IPS DF 4.7 (cell line): ENCODE measurements around the gene ARSB.
A peak's percentile ranks its signal among the peaks of the same experiment; 100 is the strongest.
"Not testable (repeated sequence)": the region's sequence is repeated elsewhere in the genome, so short reads cannot be mapped to it uniquely, and the experiment has no call there.

Experiments used
- DNase-seq: peaks from one replicate; pipeline ENCODE4 v3.0.0-alpha.2; 2013; ENCODE audit warnings: low spot score; ENCODE audit errors: extremely low read depth

Gene ARSB

DNA sequence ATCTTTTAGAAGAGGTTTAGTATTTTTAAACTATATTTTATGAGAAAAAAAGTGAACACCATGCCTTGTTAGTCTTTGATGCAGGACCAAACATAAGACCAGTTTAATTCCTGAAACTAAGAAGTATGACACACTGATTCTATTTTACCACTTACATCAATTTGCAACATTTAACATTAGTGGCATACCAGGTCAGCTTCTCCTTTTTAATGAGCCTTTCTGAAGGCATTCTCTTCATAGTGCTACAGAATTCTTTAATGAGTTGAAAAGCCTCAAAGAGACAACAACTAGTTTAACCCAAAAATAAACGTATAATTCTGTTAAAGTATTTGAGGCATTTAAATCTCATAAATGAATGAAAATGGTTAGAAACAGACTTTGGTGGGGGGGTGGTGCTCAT is 28.2 kb downstream of the ARSB start:
- DNase-seq = no peak

DNA sequence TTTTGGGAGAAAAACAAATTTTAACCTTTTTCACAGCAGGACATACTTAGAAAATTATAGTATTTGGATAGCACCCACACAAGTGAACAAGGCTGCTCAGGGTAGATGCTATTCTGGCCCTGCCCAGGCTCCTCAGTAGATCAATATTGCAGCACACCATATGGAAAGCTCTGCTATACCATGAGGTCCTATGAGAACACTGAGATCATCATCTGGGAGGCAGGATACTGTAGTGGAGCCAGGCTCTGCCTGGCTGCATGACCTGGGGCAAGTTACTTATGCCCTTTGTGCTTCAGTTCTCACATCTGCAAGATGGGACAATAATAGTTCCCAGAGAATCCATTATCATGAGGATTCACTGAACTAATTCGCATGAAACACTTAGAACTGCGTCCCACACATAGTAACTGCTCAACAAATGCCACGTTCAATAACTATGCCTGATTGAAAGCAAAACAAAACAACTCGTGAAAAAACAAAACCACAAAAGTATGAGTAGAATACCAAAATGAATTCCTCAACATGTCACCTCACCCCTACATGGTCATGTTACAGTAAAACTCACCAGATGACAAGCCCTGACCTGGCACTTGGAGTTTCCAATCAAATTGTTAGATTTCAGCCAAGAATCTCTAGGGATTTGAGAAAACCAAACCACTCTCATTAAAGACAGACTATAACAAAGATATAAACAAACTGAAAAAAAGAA is 31.9 kb downstream of the ARSB start:
- no peak for DNase-seq

DNA sequence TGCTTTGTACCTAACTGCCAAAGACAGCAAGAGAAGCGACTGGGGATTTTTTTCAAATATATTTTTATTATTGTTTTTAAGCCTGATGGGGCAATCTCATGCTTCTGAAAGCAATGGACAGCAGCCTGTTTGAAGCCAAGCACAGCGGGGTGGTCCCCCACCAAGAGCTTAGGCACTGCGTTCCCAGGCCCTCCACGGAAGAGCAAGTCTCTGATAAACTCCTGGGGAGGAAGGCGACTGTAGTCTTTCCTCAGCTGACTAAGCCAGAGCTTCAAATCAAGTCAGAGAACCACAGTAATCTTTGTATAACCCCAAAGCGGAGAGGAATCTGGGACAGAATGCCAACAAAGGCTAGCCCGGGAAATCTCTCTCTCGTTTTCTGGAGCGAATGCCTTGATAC is 54.4 kb downstream of the ARSB start:
- no peak for DNase-seq

DNA sequence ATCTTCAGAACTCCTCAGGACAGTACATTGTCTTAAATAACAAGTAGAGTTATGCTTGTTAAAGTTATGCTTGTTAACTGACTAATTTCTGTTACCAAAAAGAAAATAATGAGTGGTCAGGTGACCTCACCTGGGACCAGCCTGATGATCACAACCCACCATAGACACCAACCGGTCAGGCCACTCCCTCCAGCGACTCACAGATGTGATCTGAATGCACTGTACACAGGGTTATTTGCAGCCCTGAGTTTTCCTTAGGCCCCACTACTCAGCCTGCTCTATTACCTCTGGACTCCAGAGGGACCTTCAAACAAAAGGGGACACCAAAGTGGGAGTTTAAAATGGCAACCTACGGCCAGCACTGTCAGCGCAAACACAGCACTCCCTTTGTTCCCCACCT is 55.3 kb downstream of the ARSB start:
- no peak for DNase-seq

DNA sequence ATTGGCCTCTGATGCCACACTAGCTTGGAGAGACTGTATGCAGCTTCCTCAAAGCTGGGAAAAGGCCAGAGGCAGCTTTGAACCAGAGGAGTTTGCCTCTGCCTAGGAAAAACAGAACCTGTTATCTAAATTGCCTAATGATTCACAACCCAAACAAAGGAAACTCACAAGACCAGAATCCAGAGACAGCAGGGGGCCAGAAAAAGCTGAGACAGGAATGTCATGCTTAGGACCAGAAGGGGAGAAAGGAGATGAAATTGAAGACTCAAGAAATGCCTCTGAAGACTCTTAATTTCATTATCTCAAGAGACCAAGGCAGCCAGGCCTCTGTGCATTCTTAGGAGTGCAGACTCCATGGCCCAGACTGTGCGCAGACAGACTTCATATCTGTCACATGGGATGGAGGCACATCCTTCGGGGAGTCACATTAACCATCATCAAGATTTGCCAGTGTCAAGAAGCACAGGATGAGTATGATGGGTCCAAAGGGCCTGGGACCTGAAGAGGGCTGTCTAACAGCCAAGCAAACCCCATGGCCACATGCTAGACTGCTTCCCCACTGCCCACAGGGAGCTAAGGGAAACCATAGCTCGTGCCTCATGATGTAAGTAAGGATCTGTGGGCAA is 57.3 kb downstream of the ARSB start:
- DNase-seq = peak; percentile 69

DNA sequence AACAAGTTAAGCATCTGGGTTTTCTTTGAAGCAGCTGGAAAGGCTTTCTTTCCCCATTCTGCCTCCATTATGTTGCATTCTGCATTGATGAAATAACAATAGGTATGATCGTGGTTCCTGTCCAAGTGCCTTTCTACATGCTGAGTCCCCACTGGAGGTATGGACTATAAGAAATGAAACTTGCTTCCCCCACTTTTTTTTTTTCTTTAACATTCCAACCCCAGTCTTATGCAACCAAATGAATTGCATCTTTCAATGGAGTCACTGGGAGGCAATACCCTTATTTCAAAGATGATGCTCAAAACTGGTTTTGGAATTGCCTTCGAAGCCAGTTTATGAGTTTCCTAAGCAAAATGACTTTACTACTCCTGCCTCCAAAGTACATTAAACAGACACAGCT is 58.9 kb downstream of the ARSB start:
- DNase-seq = no peak

DNA sequence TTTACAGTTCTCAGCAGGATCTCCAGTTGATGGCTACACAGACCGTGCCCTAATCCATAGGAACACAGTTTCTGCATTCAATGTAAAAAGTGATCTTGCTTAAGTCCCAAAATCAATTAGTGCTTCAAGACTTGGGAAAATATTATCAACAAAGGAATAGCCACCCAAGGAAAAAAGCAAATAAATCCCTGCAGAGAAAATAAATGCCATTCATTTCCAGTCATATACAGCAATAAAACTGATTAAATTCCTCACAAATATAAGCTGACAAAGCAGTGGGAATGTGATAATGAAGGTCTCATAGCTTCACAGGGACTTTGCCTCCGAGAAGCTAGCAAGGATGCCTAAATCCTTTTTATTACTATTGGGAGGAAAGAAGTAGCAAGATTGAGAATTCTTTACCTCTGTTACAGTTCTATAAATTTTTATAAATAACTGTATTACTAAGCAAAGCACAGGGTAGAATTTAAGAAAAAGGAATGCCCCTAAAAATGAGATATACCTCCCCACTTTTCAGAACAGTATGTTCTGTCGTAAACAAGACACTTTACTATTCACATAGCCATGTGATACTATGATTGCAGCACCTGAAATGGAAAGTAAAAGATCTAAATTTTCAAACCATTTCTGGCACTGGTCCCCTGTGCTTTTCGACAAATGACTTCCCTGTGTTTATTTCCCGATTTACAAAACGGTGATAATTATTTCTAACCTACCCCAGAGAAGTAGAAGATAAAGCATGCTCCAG is 59.8 kb downstream of the ARSB start:
- DNase-seq = no peak

DNA sequence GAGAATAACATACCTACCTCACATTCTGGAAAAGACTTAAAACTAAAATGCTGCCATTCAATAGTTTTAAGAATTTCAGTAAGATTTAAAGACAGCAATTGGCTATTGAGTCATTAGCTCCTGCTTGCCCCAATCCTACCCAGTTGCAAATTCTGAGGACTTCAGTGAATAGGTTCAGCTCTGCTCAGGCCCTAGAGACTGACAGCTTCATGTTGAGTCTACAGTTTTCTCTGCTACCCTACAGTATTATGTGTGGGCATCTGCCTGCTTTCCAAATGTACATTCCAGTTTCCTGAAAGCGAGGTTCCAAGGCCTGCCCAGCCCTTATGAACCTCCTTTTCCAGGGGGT is 61.5 kb downstream of the ARSB start:
- no peak for DNase-seq

DNA sequence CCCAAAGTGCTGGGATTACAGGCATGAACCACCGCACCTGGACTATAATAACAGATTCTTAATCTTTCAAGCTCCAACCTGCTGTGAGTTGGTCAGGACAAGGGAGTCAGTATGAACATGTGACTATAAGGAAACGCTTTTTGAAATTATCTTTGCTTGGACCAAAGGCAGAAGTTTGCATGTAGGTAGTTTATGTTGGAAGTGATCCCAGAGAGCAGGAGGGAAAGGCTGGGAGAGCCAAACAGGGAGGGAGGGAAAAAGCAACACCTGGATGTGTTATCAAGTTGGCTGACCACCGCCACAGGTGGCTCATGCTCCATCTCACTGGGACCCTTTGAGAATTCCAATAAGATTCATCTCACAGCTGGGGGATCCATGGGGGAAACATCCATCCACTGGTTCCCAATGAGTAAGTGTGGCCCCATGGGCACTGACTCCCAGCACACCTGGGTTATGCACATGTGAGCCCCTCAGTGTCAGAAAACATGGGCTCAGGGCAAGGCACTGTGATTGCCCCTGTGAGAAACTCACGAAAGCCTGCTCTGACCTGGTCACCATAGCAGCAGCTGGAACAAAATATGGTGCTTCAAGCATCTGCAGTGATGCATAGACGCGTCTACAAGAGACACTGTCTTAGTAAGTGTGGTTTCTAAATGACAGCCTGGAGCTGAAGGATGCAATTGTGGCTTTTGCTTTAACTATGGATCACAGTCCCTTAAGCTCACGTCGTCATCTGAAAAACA is 62.1 kb downstream of the ARSB start:
- no peak for DNase-seq

DNA sequence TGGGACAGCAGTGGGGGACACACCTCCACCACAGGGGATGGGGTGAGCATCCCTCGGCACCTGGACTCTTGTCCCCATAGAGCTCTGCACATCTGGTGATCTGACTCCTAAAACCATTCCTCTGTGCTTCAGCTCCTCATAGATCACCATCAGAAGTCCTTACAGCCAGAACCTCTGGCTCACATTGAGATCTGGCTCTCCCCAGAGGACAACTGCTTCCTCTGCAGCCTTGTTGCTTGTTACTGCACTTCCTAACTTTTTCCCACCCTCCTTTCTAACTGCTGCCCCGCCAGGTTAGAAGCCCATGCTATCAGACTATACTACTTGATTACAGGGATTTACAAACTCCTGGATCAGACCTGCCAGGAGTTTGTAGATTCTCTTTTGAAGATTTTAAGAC is 64.5 kb downstream of the ARSB start:
- no peak for DNase-seq

DNA sequence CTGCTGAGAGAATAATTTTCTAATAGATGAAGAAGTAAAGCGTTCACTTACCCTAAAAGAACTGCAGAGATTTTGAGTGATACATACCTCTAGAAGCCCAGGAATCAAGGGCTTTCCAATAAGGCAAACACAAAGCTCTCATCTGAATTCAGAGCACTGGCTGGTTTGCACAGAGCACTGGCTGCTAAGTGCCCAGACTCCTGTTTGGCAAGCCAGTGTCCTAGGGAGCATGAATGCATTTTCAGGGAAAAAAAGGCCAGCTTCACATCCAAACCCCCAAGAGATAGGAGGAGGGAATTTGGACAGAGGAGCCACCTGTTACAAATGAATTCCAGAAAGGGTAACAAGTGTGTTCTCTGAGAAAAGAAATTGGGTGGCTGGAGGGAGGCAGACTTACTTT is 65.3 kb downstream of the ARSB start:
- DNase-seq = no peak

DNA sequence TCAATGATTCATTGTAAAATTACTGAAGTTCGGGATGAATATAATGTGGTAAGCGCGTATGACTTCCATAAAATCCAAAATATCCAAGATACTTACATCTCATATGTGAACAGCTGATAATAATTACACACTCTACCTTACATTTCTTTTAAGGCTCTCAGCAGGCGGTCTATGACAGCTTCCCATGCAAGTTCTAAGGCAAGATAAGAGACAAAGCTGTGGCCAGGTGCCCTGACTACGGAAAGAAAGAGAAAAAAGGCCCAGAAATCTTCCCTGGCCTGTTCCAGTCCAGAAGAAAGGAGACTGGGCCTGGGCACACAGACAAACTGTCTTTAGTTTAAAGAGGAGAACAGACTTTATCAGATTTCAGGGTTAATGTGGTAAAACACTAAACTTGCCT is 69.1 kb downstream of the ARSB start:
- DNase-seq = no peak

DNA sequence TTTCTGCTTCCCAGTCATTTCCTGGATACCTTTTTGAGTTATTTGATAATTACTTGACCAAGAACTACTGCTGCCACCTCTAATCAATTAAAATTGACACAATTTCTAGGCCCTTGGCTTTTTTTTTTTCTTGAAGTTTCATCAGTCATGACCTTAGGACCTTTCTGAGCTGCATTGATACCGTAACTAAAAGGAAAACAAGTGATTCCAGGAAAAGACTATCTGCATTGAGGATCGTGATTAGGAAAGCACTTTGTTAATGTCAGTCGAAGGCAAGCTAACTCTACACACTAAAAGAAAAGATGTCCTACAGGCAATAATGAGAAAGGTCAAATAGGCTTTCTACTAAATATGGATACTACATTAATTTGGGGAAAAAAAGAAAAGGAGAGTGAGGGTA is 69.9 kb downstream of the ARSB start:
- DNase-seq = no peak

DNA sequence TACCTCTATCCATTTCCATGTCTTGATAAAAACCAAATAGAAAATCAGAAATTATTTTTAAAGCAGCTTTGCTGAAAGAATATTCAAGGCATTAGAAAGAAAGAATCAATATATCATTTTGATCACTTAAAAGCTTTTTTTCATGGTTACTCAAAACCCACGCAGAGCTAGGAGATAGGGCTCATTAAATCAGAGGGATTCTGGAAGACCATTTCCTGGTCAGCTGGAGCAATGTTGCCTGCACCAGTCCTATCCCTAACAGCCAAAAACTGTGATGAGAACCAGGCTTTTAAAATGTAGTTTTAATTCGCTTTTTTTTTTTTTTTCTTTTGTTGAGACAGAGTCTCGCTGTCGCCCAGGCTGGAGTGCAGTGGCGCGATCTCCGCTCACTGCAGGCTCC is 72.3 kb downstream of the ARSB start:
- DNase-seq = no peak

DNA sequence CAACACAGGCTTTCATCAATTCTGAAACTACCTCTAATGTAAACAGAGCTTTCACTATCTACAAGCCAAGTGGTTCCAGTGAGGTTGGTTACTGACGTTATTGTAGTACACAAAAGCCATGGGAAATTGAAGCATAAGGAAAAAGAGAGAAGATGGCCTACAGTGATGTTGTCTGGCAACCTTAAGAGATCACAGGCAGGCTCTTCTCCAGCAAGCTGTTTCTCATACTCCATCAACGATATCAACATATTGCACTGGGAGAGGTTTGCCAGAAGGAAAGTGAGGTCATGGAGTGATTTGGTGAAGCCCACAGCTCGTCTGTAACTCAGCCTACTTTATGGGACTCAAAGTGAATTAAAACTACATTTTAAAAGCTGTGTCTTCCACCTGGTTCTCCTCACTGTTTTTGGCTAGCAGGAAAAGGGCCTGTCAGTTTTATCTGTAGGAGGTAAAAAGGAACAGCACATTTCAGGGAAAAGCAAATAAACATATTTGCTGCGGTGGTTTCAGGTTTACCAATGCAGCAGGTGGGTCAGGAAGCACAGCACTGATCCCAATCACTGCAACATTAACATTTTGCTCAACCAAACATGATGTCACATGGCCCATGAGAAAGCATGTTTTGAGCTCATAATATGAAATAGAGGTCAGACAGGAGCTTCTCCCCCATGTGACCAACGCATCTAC is 72.9 kb downstream of the ARSB start:
- no peak for DNase-seq

DNA sequence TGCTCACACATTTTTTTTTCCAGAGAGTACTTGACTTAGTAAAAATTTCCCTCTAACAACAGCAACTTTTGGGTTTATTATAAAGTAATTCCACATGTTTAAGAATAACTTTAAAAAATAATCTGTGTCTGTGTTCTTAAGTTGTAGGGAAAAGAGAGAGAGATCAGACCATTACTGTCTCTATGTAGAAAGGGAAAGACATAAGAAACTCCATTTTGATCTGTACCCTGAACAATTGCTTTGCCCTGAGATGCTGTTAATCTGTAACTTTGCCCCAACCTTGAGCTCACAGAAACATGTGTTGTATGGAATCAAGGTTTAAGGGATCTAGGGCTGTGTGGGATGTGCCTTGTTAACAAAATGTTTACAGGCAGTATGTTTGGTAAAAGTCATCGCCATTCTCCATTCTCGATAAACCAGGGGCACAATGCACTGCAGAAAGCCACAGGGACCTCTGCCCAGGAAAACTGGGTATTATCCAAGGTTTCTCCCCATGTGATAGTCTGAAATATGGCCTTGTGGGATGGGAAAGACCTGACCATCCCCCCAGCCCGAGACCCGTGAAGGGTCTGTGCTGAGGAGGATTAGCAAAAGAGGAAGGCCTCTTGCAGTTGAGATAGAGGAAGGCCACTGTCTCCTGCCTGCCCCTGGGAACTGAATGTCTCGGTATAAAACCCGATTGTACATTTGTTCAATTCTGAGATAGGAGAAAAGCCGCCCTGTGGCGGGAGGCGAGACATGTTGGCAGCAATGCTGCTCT is 75.7 kb downstream of the ARSB start:
- not testable (repeated sequence) for DNase-seq

DNA sequence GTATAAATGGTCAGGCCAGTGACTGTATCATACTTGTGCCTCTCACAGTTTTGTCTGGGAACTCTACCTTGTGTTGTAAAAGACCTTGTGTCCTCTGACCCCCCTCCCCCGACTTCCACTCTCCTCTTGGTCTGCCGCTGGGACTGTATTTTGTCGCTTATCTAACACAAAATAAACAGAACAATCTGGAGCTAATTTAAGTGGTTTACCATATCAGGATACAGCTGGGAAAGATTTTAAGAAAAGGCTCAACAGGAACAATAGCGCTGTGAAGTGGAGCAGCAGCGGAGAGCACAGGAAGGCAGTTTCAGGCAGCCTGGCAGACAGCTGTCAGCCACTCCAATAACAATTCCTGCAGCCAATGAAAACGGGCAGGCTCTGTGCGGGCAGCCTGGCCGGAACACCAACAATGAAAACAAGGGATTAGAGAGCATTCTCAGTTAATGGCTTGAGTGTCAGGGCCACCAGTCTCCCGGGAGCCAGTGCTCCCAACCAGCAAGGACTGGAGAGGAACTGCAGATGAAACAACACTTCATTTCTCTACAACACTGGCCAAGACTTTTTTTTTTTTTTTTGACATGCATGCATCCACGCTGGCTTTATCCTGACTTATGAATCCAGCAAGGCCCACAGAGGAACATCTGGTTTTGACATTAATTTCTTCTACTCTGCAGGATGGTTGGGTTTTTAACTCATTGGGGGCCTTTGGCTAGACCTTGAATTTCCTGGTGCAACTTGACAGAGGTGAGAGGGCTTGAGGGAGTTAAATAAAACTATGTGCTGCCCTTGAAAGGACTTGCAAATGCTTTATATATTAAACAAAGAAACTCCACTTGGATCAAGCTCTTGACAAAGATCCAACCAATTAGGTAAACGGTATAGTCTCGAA is 76.7 kb downstream of the ARSB start:
- DNase-seq = no peak

DNA sequence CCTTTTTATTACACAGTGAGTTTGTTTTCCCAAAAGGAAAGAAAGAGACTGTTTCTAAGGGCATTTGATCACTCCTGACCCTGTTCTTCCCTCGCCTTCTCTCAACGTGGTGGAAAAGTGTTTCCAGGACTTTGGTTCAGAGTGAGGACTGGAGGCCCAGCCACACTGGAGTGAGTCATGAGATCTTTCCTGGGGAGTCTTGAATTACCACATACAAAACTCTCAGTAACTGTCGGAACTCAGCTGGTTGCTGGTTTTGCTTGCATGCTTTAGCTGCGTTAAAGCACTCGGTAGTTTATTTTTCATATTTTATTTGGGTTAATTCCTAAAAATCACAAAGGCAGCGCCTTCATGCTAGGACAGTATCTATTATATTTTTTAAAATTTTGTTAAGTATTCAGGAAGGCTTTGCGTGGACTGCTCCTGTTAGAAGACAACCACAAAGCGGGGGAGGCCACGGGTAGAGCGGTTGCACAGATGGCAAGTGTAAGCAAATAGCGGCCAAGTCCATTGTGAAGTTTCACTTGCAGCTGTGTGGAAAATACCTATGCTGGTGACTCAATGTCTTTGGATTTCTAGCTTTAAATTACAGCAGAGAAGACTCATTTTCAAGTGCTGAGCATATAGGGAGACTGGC is 77.7 kb downstream of the ARSB start:
- DNase-seq = no peak
